HG03066 (cell line): ENCODE measurements around the gene NEO1.

Experiments
- ATAC-seq: cut with Tn5 transposase; IDR thresholded peaks from one replicate; pipeline ENCODE4 v1.9.1; 2021; ENCODE audit warnings: low read depth; ENCODE audit not compliant: unreplicated experiment

The NEO1 gene

GRCh38 chr15:73051807-73052652, at the start of gene NEO1:
Gene NEO1 (plus strand): TSS chr15:73052463. CDS start chr15:73052676, 213 bp downstream.
- ATAC-seq, result no peak

GRCh38 chr15:73004462-73004861, 47.8 kb upstream of the NEO1 start:
- no peak for ATAC-seq

- ATAC-seq, result no peak
Measured at GRCh38 chr15:73005032-73005431, 47.2 kb upstream of the NEO1 start.

- ATAC-seq, result no peak
Measured at GRCh38 chr15:73005446-73005845, 46.8 kb upstream of the NEO1 start.

GRCh38 chr15:73006523-73006922, 45.7 kb upstream of the NEO1 start:
- no peak for ATAC-seq

GRCh38 chr15:73009066-73010056, 42.9 kb upstream of the NEO1 start:
- no peak for ATAC-seq

- no peak for ATAC-seq
Measured at GRCh38 chr15:73010154-73011152, 41.8 kb upstream of the NEO1 start.

GRCh38 chr15:73014904-73015303, 37.4 kb upstream of the NEO1 start:
- no peak for ATAC-seq

GRCh38 chr15:73015493-73015892, 36.8 kb upstream of the NEO1 start:
- ATAC-seq, result no peak

- ATAC-seq, result no peak
Measured at GRCh38 chr15:73017987-73018386, 34.3 kb upstream of the NEO1 start.

- no peak for ATAC-seq
Measured at GRCh38 chr15:73019154-73019553, 33.1 kb upstream of the NEO1 start.

GRCh38 chr15:73019601-73020146, 32.6 kb upstream of the NEO1 start:
- no peak for ATAC-seq

GRCh38 chr15:73021139-73021621, 31.1 kb upstream of the NEO1 start:
- ATAC-seq, result no peak

- ATAC-seq, result no peak
Measured at GRCh38 chr15:73022161-73022560, 30.1 kb upstream of the NEO1 start.

- no peak for ATAC-seq
Measured at GRCh38 chr15:73023071-73023470, 29.2 kb upstream of the NEO1 start.

GRCh38 chr15:73024168-73024567, 28.1 kb upstream of the NEO1 start:
- no peak for ATAC-seq

GRCh38 chr15:73026511-73027054, 25.7 kb upstream of the NEO1 start:
- ATAC-seq, result no peak

GRCh38 chr15:73028031-73028430, 24.2 kb upstream of the NEO1 start:
- no peak for ATAC-seq

- ATAC-seq, result no peak
Measured at GRCh38 chr15:73028831-73029451, 23.3 kb upstream of the NEO1 start.
